Bronchus fibroblast of lung (primary cell): ENCODE data around the gene NUP205. TPM values are rescaled to one million over a fixed set of nuclear protein-coding genes. Genes with fewer than 3 reads are reported as not detected.

ENCODE experiments used
- total RNA-seq: library from RNA; depleted of rRNA; stranded (reverse); fragments of >200 nt; gene quantifications from 2 replicates; pipeline ENCODE4 v1.2.3, GENCODE V29; 2015

The NUP205 gene
- 59.2 and 71.5 TPM in 2 replicates for total RNA-seq

DNA sequence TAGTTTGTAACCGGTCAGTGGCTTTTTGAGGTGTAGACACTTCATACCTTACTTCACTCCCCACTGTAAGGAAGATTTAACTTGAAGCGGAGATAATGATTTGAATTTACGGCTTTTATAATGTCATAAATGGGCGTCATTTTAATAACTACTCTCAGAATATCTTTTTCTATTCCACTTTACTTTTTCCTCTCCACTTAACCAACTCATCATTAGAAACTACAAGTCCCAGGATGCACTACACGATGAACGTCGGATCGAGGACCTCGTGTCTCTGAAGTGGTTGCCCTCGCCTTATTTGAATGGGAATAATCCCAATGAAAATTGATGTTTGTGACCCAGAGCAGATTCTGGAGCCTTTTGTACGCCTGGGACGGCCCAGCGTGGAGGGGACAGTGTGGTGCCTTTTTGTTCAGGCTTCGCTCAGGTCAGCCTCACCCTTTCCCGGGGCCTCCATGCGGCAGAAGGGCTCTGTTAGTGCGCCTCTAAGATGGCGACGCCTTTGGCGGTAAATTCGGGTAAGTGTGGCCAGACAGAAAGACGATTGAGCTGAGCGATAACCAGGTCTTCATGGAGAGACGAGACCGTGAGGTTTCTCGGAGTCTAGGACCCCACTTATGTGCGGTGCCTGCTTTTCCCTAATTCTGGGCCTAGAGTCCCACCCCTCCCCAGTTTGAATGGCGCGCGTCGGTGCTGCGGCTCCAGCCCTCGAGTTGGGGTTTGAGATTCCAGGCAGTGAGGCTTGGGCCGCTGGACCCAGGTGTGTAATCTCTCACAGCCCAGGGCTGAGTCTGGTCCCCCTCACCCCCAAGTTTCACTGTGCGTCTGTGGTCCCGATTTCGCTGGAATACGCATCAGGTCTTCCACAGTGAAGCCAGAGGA is at the start of gene NUP205:
Gene NUP205 (plus strand): TSS at position 463 of the 882 bp plus-strand sequence. CDS start 28 bp downstream, at position 491.

GRCh38 chr7:135509839-135510591 is 47.7 kb upstream of the NUP205 start, which contains the start of gene CNOT4:
TSS of gene CNOT4 (minus strand) at chr7:135510102. CDS start at chr7:135438331, 71,771 bp downstream.

DNA sequence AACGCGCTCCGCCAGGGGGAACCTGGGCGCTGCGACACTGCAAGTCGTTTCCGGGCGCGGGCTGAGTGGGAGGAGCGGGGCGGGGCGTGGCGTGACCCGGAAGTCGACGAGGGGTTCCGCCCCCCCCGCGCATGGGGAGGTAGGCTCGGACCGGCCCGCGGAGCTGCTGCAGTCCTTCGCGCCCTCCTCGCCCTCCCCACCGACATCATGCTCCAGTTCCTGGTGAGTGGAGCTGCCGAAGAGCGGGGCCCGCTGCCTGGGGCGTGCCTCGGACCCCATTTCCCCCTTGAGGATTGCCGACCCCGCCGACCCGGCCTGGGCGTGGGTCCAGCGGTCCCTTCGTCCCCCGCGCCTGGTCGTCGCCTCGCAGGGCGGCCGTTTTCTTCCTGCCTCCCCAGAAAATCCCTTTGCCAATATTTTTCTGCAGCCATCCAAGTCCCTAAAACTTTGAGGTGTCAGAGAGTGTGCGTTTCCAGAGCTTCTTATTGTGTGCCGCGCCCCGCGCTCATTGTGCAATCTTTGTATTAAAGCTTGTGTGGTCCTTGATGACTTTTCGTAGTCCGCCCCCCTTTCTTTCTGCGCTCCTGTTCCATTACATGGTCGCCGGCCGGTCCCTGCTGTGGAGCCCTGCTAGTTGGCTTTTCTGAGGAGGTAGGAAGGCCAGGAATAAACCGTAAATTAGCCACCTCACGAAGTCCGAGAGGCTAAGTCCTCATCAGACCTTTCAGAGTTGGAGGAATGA is 104.8 kb downstream of the NUP205 start, which contains the start of gene STMP1:
Gene STMP1 (plus strand): TSS at position 142 of the 742 bp plus-strand sequence.

Other genes with a start within 250 kb of the NUP205 start
- 5.5 and 6.1 TPM in 2 replicates for gene CNOT4, start 47.8 kb upstream of the NUP205 start, total RNA-seq
- gene STMP1, start 104.6 kb downstream of the NUP205 start, total RNA-seq = 15.5 and 16.4 TPM in 2 replicates
- 0.17 and 0.59 TPM in 2 replicates for gene SLC13A4, start 170.3 kb downstream of the NUP205 start, total RNA-seq
- 8.2 and 11.1 TPM in 2 replicates for gene FAM180A, start 190.9 kb downstream of the NUP205 start, total RNA-seq